C4-2B (cell line): Measurements from ENCODE around the gene NUB1.

Experiments used
- ZFX ChIP-seq: fragments of 450-650 bp; IDR thresholded peaks from 2 replicates; pipeline ENCODE4 v1.6.1; 2017
- TF ChIP-seq, protein P1 (sequence below): fragments of 450-650 bp; conservative IDR thresholded peaks from 2 replicates; pipeline ENCODE4 v1.5.1; 2017; ENCODE audit warnings: mild to moderate bottlenecking

DNA sequence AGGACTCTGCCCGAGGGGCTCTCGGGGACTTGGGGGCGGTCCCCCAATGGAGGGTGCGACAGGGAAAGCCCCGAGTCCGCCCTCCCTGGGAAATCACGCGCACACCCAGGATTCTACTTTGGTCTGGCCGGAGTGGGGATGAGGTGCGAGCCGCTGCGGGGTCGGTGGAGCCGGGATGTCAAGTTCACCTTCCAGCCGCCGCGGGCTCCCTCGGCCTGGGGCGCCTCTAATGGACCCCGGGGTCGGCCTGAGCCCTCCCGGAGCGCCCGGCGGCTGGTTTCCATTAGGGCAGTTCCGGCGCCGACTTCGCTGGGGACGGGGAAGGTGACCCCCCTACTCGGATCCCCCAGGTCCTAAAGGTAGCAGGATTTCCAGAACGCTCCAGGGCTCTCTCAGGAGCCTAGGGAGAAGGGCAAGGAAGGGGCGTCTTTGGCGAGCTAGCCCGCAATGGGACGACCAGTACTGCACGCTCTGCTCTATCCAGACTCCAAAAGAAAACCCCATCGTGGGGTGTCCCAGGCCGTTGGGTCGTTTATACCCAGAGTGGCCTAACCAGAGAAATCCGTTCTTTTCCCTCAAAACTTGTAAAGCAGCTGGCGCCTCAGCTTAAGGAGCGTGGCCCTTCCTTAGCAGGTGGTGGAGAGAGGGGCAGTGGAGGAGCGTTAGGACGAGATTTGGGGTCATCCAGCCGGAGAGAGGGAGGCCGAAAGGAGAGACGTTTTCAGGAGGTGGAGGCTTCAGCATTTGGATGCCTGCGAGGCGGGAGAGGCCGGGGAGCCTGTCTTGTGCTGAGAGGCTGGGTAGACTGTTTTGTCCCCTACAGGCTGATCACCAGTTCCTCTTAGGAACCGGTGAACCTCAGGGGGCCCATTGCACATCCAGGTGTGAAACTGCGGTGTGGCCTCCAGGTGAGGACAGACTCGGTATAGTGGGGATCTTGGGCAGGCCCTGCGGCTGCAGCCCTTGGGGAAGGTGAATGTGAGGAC is 69.1 kb downstream of the NUB1 start:
- TF ChIP-seq, protein P1, sequence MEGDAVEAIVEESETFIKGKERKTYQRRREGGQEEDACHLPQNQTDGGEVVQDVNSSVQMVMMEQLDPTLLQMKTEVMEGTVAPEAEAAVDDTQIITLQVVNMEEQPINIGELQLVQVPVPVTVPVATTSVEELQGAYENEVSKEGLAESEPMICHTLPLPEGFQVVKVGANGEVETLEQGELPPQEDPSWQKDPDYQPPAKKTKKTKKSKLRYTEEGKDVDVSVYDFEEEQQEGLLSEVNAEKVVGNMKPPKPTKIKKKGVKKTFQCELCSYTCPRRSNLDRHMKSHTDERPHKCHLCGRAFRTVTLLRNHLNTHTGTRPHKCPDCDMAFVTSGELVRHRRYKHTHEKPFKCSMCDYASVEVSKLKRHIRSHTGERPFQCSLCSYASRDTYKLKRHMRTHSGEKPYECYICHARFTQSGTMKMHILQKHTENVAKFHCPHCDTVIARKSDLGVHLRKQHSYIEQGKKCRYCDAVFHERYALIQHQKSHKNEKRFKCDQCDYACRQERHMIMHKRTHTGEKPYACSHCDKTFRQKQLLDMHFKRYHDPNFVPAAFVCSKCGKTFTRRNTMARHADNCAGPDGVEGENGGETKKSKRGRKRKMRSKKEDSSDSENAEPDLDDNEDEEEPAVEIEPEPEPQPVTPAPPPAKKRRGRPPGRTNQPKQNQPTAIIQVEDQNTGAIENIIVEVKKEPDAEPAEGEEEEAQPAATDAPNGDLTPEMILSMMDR, result no peak
- no peak for TF ChIP-seq ZFX
